NCI-H1417 (cell line): ENCODE measurements around the gene MYMK.

ENCODE experiments used
- DNase-seq, 3 experiments: peaks; one replicate each; lab custom pipeline; 2025; lab: John Stamatoyannopoulos, UW

The MYMK gene

GRCh38 chr9:133535306-133535877 lies 10.6 kb upstream of the MYMK start:
- DNase-seq = peak in 1 of 3 experiments; percentile 39

- peak; percentile 66 to 93 (median 91) for DNase-seq
Observed at GRCh38 chr9:133534346-133535291, 9.9 kb upstream of the MYMK start, which contains the start of gene ADAMTSL2. Gene ADAMTSL2 (plus strand): TSS chr9:133534704. CDS start chr9:133536713, 2,009 bp downstream.

- peak in 2 of 3 experiments; percentile 53 to 61 for DNase-seq
Observed at GRCh38 chr9:133533857-133534256, 9.1 kb upstream of the MYMK start.

GRCh38 chr9:133532937-133533668 lies 8.3 kb upstream of the MYMK start:
- DNase-seq = peak; percentile 65 to 81 (median 68)

- DNase-seq = no peak
Observed at GRCh38 chr9:133531293-133531692, 6.5 kb upstream of the MYMK start.

GRCh38 chr9:133529874-133530273 lies 5.1 kb upstream of the MYMK start:
- no peak for DNase-seq

GRCh38 chr9:133529457-133529856 lies 4.7 kb upstream of the MYMK start:
- no peak for DNase-seq

- peak in 2 of 3 experiments; percentile 16 to 18 for DNase-seq
Observed at GRCh38 chr9:133528876-133529241, 4.1 kb upstream of the MYMK start.

- no peak for DNase-seq
Observed at GRCh38 chr9:133528001-133528875, 3.5 kb upstream of the MYMK start.

- DNase-seq = no peak
Observed at GRCh38 chr9:133527444-133527920, 2.7 kb upstream of the MYMK start.

GRCh38 chr9:133526721-133527321 lies 2.1 kb upstream of the MYMK start:
- DNase-seq = peak in 2 of 3 experiments; percentile 17 to 44

GRCh38 chr9:133525677-133526076 lies 918 bp upstream of the MYMK start:
- DNase-seq = peak in 1 of 3 experiments; percentile 23

- no peak for DNase-seq
Observed at GRCh38 chr9:133524146-133524545, 613 bp downstream of the MYMK start.

GRCh38 chr9:133523106-133523505 lies 1.7 kb downstream of the MYMK start:
- no peak for DNase-seq

GRCh38 chr9:133522073-133522910 lies 2.5 kb downstream of the MYMK start:
- DNase-seq = peak in 1 of 3 experiments; percentile 25

GRCh38 chr9:133521122-133522072 lies 3.4 kb downstream of the MYMK start:
- no peak for DNase-seq

GRCh38 chr9:133520121-133520835 lies 4.5 kb downstream of the MYMK start:
- no peak for DNase-seq

- DNase-seq = no peak
Observed at GRCh38 chr9:133519693-133520092, 5.1 kb downstream of the MYMK start.
